Keratinocyte (primary cell): ENCODE measurements around the gene ITIH2. TPM values are rescaled to one million over a fixed set of nuclear protein-coding genes. Genes with fewer than 3 reads are reported as not detected.

Experiments
- DNase-seq: peaks from one replicate; pipeline ENCODE4 v3.0.0-alpha.2; 2011; ENCODE audit warnings: low read depth, missing footprints, low spot score
- FAIRE-seq: peaks from 2 replicates; lab custom pipeline; 2011; peaks lifted over from hg19 to GRCh38; lab: Jason Lieb, UNC
- H2AFZ ChIP-seq: 2 replicates; pipeline ENCODE4 v1.6.0; 2012; ENCODE audit warnings: low read length, control low read depth, inconsistent platforms; ENCODE audit not compliant: control insufficient read depth
- H3K27ac ChIP-seq: 2 replicates; pipeline ENCODE4 v1.5.1; 2011; ENCODE audit warnings: low read length; ENCODE audit not compliant: control insufficient read depth, insufficient read depth
- H3K27me3 ChIP-seq: 3 replicates; pipeline ENCODE4 v1.6.0; 2011; ENCODE audit warnings: low read length; ENCODE audit not compliant: control insufficient read depth, insufficient read depth; ENCODE audit errors: extremely low read depth
- H3K36me3 ChIP-seq, 2 experiments: 2 replicates in 1 of 2; 3 replicates in 1 of 2; pipeline ENCODE4 v1.5.1; 2011; ENCODE audit warnings: low read length in 2 of 2, mild to moderate bottlenecking in 1 of 2; ENCODE audit not compliant: control insufficient read depth in 2 of 2, insufficient read depth in 2 of 2; ENCODE audit errors: extremely low read depth in 1 of 2
- H3K4me1 ChIP-seq: 3 replicates; pipeline ENCODE4 v1.5.1; 2011; ENCODE audit warnings: low read length; ENCODE audit not compliant: control insufficient read depth, insufficient read depth; ENCODE audit errors: extremely low read depth
- H3K4me2 ChIP-seq: 3 replicates; pipeline ENCODE4 v1.6.0; 2011; ENCODE audit warnings: low read depth, low read length; ENCODE audit not compliant: control insufficient read depth, insufficient read depth; ENCODE audit errors: extremely low read depth
- H3K4me3 ChIP-seq, 3 experiments: fragments of 200-600 bp in 1 of 3; sonication (generic) in 1 of 3; 2 replicates in 2 of 3; 3 replicates in 1 of 3; pipeline ENCODE4 v1.5.1; 2011 to 2016; ENCODE audit warnings: low read length in 3 of 3, mild to moderate bottlenecking in 3 of 3, control low read depth in 2 of 3, inconsistent platforms in 1 of 3, low read depth in 1 of 3, mixed read lengths in 1 of 3, mixed run types in 1 of 3, moderate library complexity in 1 of 3; ENCODE audit not compliant: control insufficient read depth in 2 of 3, insufficient read depth in 2 of 3; ENCODE audit errors: extremely low read depth in 1 of 3
- H3K79me2 ChIP-seq: 2 replicates; pipeline ENCODE4 v1.6.0; 2012; ENCODE audit warnings: low read length; ENCODE audit not compliant: control insufficient read depth, insufficient read depth
- H3K9ac ChIP-seq: 3 replicates; pipeline ENCODE4 v1.6.0; 2011; ENCODE audit warnings: low read length; ENCODE audit not compliant: control insufficient read depth, insufficient read depth; ENCODE audit errors: extremely low read depth
- H3K9me1 ChIP-seq: 3 replicates; pipeline ENCODE4 v1.6.0; 2011; ENCODE audit warnings: low read length; ENCODE audit not compliant: control insufficient read depth, insufficient read depth; ENCODE audit errors: extremely low read depth
- H3K9me3 ChIP-seq: 2 replicates; pipeline ENCODE4 v1.5.1; 2012; ENCODE audit warnings: low read depth, low read length; ENCODE audit not compliant: control insufficient read depth
- H4K20me1 ChIP-seq: 3 replicates; pipeline ENCODE4 v1.6.0; 2011; ENCODE audit warnings: low read length; ENCODE audit not compliant: control insufficient read depth, insufficient read depth; ENCODE audit errors: extremely low read depth
- CTCF ChIP-seq, 3 experiments: IDR thresholded peaks in 1 of 3; conservative IDR thresholded peaks in 1 of 3; optimal IDR thresholded peaks in 1 of 3; 2 replicates in 2 of 3; 3 replicates in 1 of 3; pipeline versions ENCODE3 to v1.5.1; 2011; ENCODE audit warnings: low read length in 3 of 3, mild to moderate bottlenecking in 3 of 3, moderate library complexity in 2 of 3, control low read depth in 1 of 3, inconsistent platforms in 1 of 3; ENCODE audit not compliant: insufficient read depth in 2 of 3; ENCODE audit errors: extremely low read depth in 1 of 3
- EZH2 ChIP-seq: IDR thresholded peaks from one replicate; pipeline ENCODE4 v1.6.1; 2012; ENCODE audit warnings: inconsistent platforms, mild to moderate bottlenecking, low read length, moderate library complexity
- dilution Hi-C: fragments of 300-500 bp; cut with MboI; formaldehyde crosslinking; loops from one replicate; pipeline ENCODE4 v1.7.0; 2020; ENCODE audit warnings: low sequenced_read_pairs; ENCODE audit not compliant: extremely low pct_ligation_motif_present
- polyA plus RNA-seq, 5 experiments: library from polyadenylated mRNA; depleted of rRNA in 3 of 5; stranded (reverse) in 3 of 5; stranded (forward) in 1 of 5; unstranded in 1 of 5; fragments of >200 nt; gene quantifications; 1 replicate in 1 of 5; 2 replicates in 3 of 5; 3 replicates in 1 of 5; pipeline versions ENCODE4 v1.2.1 to v1.2.3, GENCODE V29; 2011 to 2012; ENCODE audit warnings: missing spikeins in 2 of 5, low read depth in 1 of 5, low replicate concordance in 1 of 5

ITIH2 gene
- polyA plus RNA-seq, 1 donor (not counting 4 experiments of a cell fraction or from before 2014, with no cell fraction given) = not detected

- Histone ChIP-seq H3K36me3 (no peaks in the 10 kb centered on the region), H3K79me2 (no peaks in the 10 kb centered on the region), H3K27me3 (no peaks in the 10 kb centered on the region), H2AFZ (no peak overlapping the region), H3K9ac (no peak overlapping the region), H4K20me1 (no peaks in the 10 kb centered on the region), H3K9me1 (no peaks in the 10 kb centered on the region), H3K4me2 (no peak overlapping the region), H3K27ac (no peak overlapping the region), H3K9me3 (no peaks in the 10 kb centered on the region), H3K4me1 (no peaks in the 10 kb centered on the region), H3K4me3 (no peak overlapping the region)
- TF ChIP-seq EZH2 = no peak
- TF ChIP-seq CTCF (optimal IDR thresholded peaks at IDR 0.05 in 1 of 3, IDR thresholded peaks at IDR 0.05 in 1 of 3, conservative IDR thresholded peaks at IDR 0.05 in 1 of 3; ENCODE audit: extremely low read depth in 1 of 3, insufficient read depth in 2 of 3, low read length in 3 of 3) = no peak
- dilution Hi-C loops = no loop called here
- FAIRE-seq = no peak
- no peak for DNase-seq
Observed at GRCh38 chr10:7702288-7702812, 766 bp upstream of the ITIH2 start.

- Histone ChIP-seq H3K27me3 (no peaks in the 10 kb centered on the region), H3K4me3 (no peak overlapping the region), H2AFZ (no peak overlapping the region), H3K79me2 (no peaks in the 10 kb centered on the region), H3K27ac (no peak overlapping the region), H3K36me3 (no peaks in the 10 kb centered on the region), H3K9me3 (no peaks in the 10 kb centered on the region), H3K9me1 (no peaks in the 10 kb centered on the region), H3K4me1 (no peaks in the 10 kb centered on the region), H3K9ac (no peak overlapping the region), H4K20me1 (no peaks in the 10 kb centered on the region), H3K4me2 (no peak overlapping the region)
- DNase-seq (no peak), FAIRE-seq (no peak)
- TF ChIP-seq EZH2 (no peak), CTCF (optimal IDR thresholded peaks at IDR 0.05 in 1 of 3, IDR thresholded peaks at IDR 0.05 in 1 of 3, conservative IDR thresholded peaks at IDR 0.05 in 1 of 3; ENCODE audit: extremely low read depth in 1 of 3, insufficient read depth in 2 of 3, low read length in 3 of 3) (no peak)
- dilution Hi-C loops = no loop called here
Observed at GRCh38 chr10:7704071-7705016, 1.2 kb downstream of the ITIH2 start.
